Stomach (tissue), 9 donors: ENCODE measurements around the gene CDH15. TPM values are rescaled to one million over a fixed set of nuclear protein-coding genes. Genes with fewer than 3 reads are reported as not detected.

Experiments
- DNase-seq, 2 donors: peaks; one replicate each; pipeline versions ENCODE4 v3.0.0 to v3.0.0-alpha.2; 2013 to 2019
- H3K27ac ChIP-seq, 5 donors: fragments of 200-600 bp in 4 of 5; sonication (generic) in 4 of 5; one replicate each; pipeline ENCODE4 v1.5.1; 2013 to 2019; ENCODE audit warnings: mild to moderate bottlenecking in 1 of 5, moderate library complexity in 1 of 5
- H3K27me3 ChIP-seq, 3 donors: fragments of 200-600 bp; sonication (generic); one replicate each; pipeline ENCODE4 v1.5.1; 2017 to 2019; ENCODE audit warnings: mixed run types in 1 of 3
- H3K36me3 ChIP-seq, 4 donors: fragments of 200-600 bp; sonication (generic); 1 replicate in 3 of 4; 2 replicates in 1 of 4; pipeline ENCODE4 v1.5.1; 2016 to 2019
- H3K4me1 ChIP-seq, 4 donors: fragments of 200-600 bp; sonication (generic); one replicate each; pipeline ENCODE4 v1.5.1; 2016 to 2019
- H3K4me3 ChIP-seq, 4 donors: fragments of 200-600 bp; sonication (generic) in 3 of 4; one replicate each; pipeline ENCODE4 v1.5.1; 2016 to 2019; ENCODE audit warnings: mild to moderate bottlenecking in 1 of 4
- H3K9me3 ChIP-seq, 4 donors: fragments of 200-600 bp; sonication (generic); one replicate each; pipeline ENCODE4 v1.5.1; 2016 to 2019
- CTCF ChIP-seq, 7 experiments: fragments of 450-650 bp in 4 of 7; fragments of 200-600 bp in 3 of 7; sonication (generic) in 3 of 7; IDR thresholded peaks; one replicate each; pipeline ENCODE4 v1.5.1; 2016 to 2019; ENCODE audit warnings: antibody characterized with exemption in 7 of 7, control low read depth in 2 of 7, mild to moderate bottlenecking in 1 of 7
- EP300 ChIP-seq: sonication (generic); formaldehyde crosslinking; IDR thresholded peaks from one replicate; pipeline ENCODE4 v1.6.1; 2017; ENCODE audit warnings: antibody characterized with exemption
- POLR2A ChIP-seq, 4 donors: fragments of 450-650 bp; IDR thresholded peaks; one replicate each; pipeline ENCODE4 v1.6.1; 2016; ENCODE audit warnings: antibody characterized with exemption in 4 of 4, control low read depth in 2 of 4, mild to moderate bottlenecking in 1 of 4, moderate library complexity in 1 of 4
- POLR2AphosphoS5 ChIP-seq, 3 donors: sonication (generic); formaldehyde crosslinking; IDR thresholded peaks; one replicate each; pipeline ENCODE4 v1.6.1; 2016; ENCODE audit warnings: antibody characterized with exemption in 3 of 3
- WGBS, 5 donors: extraction: QIAGEN DNeasy Blood & Tissue Kit in 3 of 5; methylation state at CpG; one replicate each; pipeline versions ENCODE4 v1.1.5 to v1.1.7; 2013 to 2018; 5-methylcytosine and 5-hydroxymethylcytosine counted together
- intact Hi-C: fragments of 100-400 bp; cut with DNase I; formaldehyde crosslinking; loops from one replicate; pipeline ENCODE4 v1.15.1; 2023; ENCODE audit warnings: low total_unique reads
- polyA plus RNA-seq, 3 donors: library from polyadenylated mRNA; stranded (reverse); fragments of 200-250 nt; gene quantifications; one replicate each; pipeline ENCODE4 v1.2.3, GENCODE V29; 2013
- total RNA-seq, 5 donors: library from RNA; depleted of rRNA; stranded (reverse); fragments of >200 nt; gene quantifications; one replicate each; pipeline versions ENCODE4 v1.1.0 to v1.2.3, GENCODE V29; 2014 to 2016
- donor health status: healthy with polysubstance abuse.
- donor health status: Bipolar disorder and iron deficiency.
- donor health status: healthy.

CDH15 gene
- total and polyA plus RNA-seq, 8 donors: 0.20 to 0.31 TPM; not detected in 6

DNA sequence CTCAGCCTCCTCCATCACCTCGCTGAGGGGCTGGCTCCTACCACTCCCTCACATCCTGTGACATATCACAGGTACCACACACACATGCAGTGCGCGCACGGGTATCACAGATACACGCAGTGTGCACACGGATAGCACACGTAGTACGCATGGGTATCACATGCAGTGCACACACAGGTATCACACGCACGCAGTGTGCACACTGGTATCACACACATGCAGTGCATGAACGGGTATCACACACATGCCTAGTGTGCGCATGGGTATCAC is 47.8 kb upstream of the CDH15 start:
- Histone ChIP-seq H3K27me3 (no peaks in the 10 kb centered on the region), H3K27ac (no peak overlapping the region), H3K9me3 (no peaks in the 10 kb centered on the region), H3K4me1 (peaks cover 0 to 13% (median 8%) of the 10 kb centered on the region in 4 donors), H3K4me3 (no peak overlapping the region), H3K36me3 (peaks cover 33 to 86% (median 66%) of the 10 kb centered on the region in 4 donors)
- intact Hi-C loops: no loop called here
- no peak for DNase-seq
- 94 to 98% (median 95%) methylated on average over 6 to 12 of the region's 12 CpGs for WGBS, 5 donors
- no peak for TF ChIP-seq EP300
- no peak for TF ChIP-seq POLR2AphosphoS5 (IDR thresholded peaks at IDR 0.05)
- no peak for TF ChIP-seq POLR2A (IDR thresholded peaks at IDR 0.05)
- TF ChIP-seq CTCF (IDR thresholded peaks at IDR 0.05): no peak

DNA sequence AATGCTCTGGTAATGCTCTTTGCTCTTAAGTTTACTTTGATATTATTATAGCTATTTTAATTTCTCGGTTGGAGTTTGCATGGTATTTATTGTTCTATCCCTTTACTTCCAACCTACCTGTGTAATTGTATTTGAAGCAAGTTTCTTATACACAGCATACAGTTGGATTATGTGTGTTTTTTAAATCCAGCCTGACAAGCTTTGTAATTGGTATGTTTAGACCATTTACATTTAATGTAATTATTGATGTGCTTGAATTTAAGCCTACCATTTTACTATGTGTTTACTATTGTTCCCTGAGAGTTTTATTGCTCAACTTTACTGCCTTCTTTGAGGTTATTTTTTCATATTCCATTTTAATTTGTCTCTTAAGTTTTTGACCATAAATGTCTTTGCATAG is 42.2 kb upstream of the CDH15 start:
- intact Hi-C loops: no loop called here
- no peaks in the 10 kb centered on the region for H3K4me1 ChIP-seq
- no peak overlapping the region for H3K4me3 ChIP-seq
- H3K9me3 ChIP-seq: peaks cover 0 to 9% (median 0%) of the 10 kb centered on the region in 4 donors
- H3K27me3 ChIP-seq: no peaks in the 10 kb centered on the region
- no peak overlapping the region for H3K27ac ChIP-seq
- 94 to 100% (median 98%) methylated on average over 1 of the region's 1 CpG for WGBS, 5 donors
- no peak for DNase-seq
- peaks cover 19 to 78% (median 60%) of the 10 kb centered on the region in 4 donors for H3K36me3 ChIP-seq
- TF ChIP-seq CTCF (IDR thresholded peaks at IDR 0.05) (no peak), POLR2AphosphoS5 (IDR thresholded peaks at IDR 0.05) (no peak), EP300 (no peak), POLR2A (IDR thresholded peaks at IDR 0.05) (no peak)

- DNase-seq: no peak
- peaks cover 0 to 9% (median 0%) of the 10 kb centered on the region in 4 donors for H3K9me3 ChIP-seq
- H3K27me3 ChIP-seq: no peaks in the 10 kb centered on the region
- H3K27ac ChIP-seq: no peak overlapping the region
- H3K4me3 ChIP-seq: no peak overlapping the region
- intact Hi-C loops: no loop called here
- H3K4me1 ChIP-seq: no peaks in the 10 kb centered on the region
- no peak for TF ChIP-seq POLR2AphosphoS5 (IDR thresholded peaks at IDR 0.05)
- TF ChIP-seq POLR2A (IDR thresholded peaks at IDR 0.05): no peak
- no peak for TF ChIP-seq CTCF (IDR thresholded peaks at IDR 0.05)
- TF ChIP-seq EP300: no peak
- peaks cover 19 to 78% (median 65%) of the 10 kb centered on the region in 4 donors for H3K36me3 ChIP-seq
- WGBS, 5 donors: 96 to 99% (median 98%) methylated on average over 5 of the region's 5 CpGs
Measured at GRCh38 chr16:89130448-89130847, 41.1 kb upstream of the CDH15 start.

GRCh38 chr16:89131783-89132182 is 39.8 kb upstream of the CDH15 start:
- no peak for DNase-seq
- Histone ChIP-seq H3K27ac (no peak overlapping the region), H3K27me3 (no peaks in the 10 kb centered on the region), H3K36me3 (peaks cover 21 to 79% (median 70%) of the 10 kb centered on the region in 4 donors), H3K4me3 (no peak overlapping the region), H3K9me3 (peaks cover 0 to 9% (median 0%) of the 10 kb centered on the region in 4 donors), H3K4me1 (no peaks in the 10 kb centered on the region)
- intact Hi-C loops: no loop called here
- WGBS, 5 donors: 75 to 91% (median 86%) methylated on average over 14 to 17 of the region's 17 CpGs
- no peak for TF ChIP-seq POLR2A (IDR thresholded peaks at IDR 0.05)
- no peak for TF ChIP-seq CTCF (IDR thresholded peaks at IDR 0.05)
- TF ChIP-seq POLR2AphosphoS5 (IDR thresholded peaks at IDR 0.05): no peak
- TF ChIP-seq EP300: no peak
